ENCODE results near the gene DLK2. TPM values are rescaled to one million over a fixed set of nuclear protein-coding genes. Genes with fewer than 3 reads are reported as not detected.

DLK2 gene
- total and polyA plus RNA-seq, 2 of the 13 experiments (the other 11 are each of a cell fraction or from before 2014, with no cell fraction given): 1.2 to 3.8 TPM

DNA sequence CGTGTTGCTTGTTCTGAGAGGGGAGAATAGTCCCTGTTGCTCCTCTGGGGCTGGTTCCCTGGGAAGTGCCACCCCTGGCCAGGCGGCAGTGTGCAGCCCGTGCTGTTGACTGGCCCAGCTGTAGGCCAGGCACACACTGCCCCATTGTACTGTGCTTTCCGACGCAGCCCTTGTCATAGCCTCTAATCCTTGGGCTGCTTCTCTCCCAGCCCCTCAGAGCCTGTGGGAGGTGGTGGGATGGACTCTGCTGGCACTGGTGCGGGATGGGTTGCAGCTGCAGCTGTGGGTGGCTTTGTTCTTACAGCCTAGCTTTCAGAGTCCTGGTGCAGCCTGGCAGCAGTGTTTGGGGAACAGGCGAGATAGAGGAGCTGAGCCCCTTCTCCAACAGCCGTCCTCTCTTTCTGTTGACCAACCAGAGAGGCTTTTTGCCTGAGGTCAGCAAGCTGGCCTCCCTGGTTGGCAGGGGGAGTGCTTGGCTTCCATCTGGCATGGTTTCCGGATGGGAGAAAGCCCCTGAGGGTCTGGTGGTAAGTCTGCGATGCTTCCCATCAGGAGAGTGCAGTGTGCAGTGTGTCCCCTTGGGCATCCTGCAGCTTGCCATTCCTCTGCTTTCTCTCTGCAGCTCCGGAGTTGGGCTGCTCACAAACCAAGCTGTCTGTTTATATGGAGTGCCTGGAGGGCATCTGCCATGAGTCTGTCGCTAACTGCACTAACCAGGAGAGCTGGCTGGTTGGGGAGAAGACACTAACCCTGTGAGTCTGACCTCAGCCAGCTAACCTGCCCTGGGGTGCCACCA lies 34.1 kb upstream of the DLK2 start (continued):
- TF ChIP-seq, protein P1, sequence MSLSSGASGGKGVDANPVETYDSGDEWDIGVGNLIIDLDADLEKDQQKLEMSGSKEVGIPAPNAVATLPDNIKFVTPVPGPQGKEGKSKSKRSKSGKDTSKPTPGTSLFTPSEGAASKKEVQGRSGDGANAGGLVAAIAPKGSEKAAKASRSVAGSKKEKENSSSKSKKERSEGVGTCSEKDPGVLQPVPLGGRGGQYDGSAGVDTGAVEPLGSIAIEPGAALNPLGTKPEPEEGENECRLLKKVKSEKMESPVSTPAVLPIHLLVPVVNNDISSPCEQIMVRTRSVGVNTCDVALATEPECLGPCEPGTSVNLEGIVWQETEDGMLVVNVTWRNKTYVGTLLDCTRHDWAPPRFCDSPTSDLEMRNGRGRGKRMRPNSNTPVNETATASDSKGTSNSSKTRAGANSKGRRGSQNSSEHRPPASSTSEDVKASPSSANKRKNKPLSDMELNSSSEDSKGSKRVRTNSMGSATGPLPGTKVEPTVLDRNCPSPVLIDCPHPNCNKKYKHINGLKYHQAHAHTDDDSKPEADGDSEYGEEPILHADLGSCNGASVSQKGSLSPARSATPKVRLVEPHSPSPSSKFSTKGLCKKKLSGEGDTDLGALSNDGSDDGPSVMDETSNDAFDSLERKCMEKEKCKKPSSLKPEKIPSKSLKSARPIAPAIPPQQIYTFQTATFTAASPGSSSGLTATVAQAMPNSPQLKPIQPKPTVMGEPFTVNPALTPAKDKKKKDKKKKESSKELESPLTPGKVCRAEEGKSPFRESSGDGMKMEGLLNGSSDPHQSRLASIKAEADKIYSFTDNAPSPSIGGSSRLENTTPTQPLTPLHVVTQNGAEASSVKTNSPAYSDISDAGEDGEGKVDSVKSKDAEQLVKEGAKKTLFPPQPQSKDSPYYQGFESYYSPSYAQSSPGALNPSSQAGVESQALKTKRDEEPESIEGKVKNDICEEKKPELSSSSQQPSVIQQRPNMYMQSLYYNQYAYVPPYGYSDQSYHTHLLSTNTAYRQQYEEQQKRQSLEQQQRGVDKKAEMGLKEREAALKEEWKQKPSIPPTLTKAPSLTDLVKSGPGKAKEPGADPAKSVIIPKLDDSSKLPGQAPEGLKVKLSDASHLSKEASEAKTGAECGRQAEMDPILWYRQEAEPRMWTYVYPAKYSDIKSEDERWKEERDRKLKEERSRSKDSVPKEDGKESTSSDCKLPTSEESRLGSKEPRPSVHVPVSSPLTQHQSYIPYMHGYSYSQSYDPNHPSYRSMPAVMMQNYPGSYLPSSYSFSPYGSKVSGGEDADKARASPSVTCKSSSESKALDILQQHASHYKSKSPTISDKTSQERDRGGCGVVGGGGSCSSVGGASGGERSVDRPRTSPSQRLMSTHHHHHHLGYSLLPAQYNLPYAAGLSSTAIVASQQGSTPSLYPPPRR (CRISPR knock-in tag; IDR thresholded peaks at IDR 0.05; ENCODE audit: borderline replicate concordance): no peak
- TF ChIP-seq ZNF296 (CRISPR knock-in tag; conservative IDR thresholded peaks at IDR 0.05) (0 out of 2 replicates have a peak, but pooled peaks have one; percentile 41), ZNF446 (CRISPR knock-in tag; IDR thresholded peaks at IDR 0.05) (no peak), TBX3 (IDR thresholded peaks at IDR 0.05; ENCODE audit: borderline replicate concordance) (no peak), MAF1 (CRISPR knock-in tag; IDR thresholded peaks at IDR 0.05; ENCODE audit: borderline replicate concordance) (no peak), AHR (CRISPR knock-in tag; IDR thresholded peaks at IDR 0.05) (no peak)
- TF ChIP-seq, protein P2, sequence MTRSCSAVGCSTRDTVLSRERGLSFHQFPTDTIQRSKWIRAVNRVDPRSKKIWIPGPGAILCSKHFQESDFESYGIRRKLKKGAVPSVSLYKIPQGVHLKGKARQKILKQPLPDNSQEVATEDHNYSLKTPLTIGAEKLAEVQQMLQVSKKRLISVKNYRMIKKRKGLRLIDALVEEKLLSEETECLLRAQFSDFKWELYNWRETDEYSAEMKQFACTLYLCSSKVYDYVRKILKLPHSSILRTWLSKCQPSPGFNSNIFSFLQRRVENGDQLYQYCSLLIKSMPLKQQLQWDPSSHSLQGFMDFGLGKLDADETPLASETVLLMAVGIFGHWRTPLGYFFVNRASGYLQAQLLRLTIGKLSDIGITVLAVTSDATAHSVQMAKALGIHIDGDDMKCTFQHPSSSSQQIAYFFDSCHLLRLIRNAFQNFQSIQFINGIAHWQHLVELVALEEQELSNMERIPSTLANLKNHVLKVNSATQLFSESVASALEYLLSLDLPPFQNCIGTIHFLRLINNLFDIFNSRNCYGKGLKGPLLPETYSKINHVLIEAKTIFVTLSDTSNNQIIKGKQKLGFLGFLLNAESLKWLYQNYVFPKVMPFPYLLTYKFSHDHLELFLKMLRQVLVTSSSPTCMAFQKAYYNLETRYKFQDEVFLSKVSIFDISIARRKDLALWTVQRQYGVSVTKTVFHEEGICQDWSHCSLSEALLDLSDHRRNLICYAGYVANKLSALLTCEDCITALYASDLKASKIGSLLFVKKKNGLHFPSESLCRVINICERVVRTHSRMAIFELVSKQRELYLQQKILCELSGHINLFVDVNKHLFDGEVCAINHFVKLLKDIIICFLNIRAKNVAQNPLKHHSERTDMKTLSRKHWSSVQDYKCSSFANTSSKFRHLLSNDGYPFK (CRISPR knock-in tag; IDR thresholded peaks at IDR 0.05; ENCODE audit: borderline replicate concordance): no peak; the same call in 1 of the 2 replicates
- TF ChIP-seq, protein P3, sequence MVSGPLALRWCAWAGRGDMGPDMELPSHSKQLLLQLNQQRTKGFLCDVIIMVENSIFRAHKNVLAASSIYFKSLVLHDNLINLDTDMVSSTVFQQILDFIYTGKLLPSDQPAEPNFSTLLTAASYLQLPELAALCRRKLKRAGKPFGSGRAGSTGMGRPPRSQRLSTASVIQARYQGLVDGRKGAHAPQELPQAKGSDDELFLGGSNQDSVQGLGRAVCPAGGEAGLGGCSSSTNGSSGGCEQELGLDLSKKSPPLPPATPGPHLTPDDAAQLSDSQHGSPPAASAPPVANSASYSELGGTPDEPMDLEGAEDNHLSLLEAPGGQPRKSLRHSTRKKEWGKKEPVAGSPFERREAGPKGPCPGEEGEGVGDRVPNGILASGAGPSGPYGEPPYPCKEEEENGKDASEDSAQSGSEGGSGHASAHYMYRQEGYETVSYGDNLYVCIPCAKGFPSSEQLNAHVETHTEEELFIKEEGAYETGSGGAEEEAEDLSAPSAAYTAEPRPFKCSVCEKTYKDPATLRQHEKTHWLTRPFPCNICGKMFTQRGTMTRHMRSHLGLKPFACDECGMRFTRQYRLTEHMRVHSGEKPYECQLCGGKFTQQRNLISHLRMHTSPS (CRISPR knock-in tag; IDR thresholded peaks at IDR 0.05; ENCODE audit: low read depth): peak; percentile 69; the same call in 1 of the 2 replicates
- TF ChIP-seq, protein P4, sequence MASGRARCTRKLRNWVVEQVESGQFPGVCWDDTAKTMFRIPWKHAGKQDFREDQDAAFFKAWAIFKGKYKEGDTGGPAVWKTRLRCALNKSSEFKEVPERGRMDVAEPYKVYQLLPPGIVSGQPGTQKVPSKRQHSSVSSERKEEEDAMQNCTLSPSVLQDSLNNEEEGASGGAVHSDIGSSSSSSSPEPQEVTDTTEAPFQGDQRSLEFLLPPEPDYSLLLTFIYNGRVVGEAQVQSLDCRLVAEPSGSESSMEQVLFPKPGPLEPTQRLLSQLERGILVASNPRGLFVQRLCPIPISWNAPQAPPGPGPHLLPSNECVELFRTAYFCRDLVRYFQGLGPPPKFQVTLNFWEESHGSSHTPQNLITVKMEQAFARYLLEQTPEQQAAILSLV (CRISPR knock-in tag; IDR thresholded peaks at IDR 0.05; ENCODE audit: borderline replicate concordance): no peak
- TF ChIP-seq, protein P5, sequence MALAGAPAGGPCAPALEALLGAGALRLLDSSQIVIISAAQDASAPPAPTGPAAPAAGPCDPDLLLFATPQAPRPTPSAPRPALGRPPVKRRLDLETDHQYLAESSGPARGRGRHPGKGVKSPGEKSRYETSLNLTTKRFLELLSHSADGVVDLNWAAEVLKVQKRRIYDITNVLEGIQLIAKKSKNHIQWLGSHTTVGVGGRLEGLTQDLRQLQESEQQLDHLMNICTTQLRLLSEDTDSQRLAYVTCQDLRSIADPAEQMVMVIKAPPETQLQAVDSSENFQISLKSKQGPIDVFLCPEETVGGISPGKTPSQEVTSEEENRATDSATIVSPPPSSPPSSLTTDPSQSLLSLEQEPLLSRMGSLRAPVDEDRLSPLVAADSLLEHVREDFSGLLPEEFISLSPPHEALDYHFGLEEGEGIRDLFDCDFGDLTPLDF (CRISPR knock-in tag; IDR thresholded peaks at IDR 0.05): no peak
- TF ChIP-seq, protein P6, sequence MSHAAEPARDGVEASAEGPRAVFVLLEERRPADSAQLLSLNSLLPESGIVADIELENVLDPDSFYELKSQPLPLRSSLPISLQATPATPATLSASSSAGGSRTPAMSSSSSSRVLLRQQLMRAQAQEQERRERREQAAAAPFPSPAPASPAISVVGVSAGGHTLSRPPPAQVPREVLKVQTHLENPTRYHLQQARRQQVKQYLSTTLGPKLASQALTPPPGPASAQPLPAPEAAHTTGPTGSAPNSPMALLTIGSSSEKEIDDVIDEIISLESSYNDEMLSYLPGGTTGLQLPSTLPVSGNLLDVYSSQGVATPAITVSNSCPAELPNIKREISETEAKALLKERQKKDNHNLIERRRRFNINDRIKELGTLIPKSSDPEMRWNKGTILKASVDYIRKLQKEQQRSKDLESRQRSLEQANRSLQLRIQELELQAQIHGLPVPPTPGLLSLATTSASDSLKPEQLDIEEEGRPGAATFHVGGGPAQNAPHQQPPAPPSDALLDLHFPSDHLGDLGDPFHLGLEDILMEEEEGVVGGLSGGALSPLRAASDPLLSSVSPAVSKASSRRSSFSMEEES (CRISPR knock-in tag; IDR thresholded peaks at IDR 0.05): no peak
